ENCODE measurements around the gene DHODH.

DNA sequence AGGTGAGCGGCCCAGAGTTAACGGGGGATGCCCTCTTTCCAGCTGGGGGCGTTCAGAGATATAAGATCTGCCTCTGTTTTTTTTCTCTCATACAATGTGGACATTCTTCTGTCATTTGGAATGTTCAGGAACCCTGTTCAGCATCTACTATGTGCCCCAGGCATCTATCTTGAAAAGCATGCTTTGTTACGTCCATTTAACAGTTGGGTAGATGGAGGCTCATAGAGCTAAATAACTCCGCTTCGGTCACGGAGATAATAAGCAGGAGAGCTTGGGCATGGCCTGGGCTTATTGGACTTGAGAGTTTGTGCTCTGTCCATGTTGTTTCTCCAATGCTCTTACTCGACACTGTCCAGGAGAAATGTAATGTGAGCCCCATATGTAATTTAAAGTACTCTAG is 6.1 kb downstream of the DHODH start:
- TF ChIP-seq FOXM1 (CRISPR knock-in tag; IDR thresholded peaks at IDR 0.05) (no peak), PHF20 (CRISPR knock-in tag; IDR thresholded peaks at IDR 0.05) (no peak), RFX3 (CRISPR knock-in tag; IDR thresholded peaks at IDR 0.05) (no peak), SMC3 (IDR thresholded peaks at IDR 0.05; ENCODE audit: low read length) (no peak), ZNF143 (CRISPR knock-in tag; IDR thresholded peaks at IDR 0.05) (no peak)
- TF ChIP-seq, protein P1, sequence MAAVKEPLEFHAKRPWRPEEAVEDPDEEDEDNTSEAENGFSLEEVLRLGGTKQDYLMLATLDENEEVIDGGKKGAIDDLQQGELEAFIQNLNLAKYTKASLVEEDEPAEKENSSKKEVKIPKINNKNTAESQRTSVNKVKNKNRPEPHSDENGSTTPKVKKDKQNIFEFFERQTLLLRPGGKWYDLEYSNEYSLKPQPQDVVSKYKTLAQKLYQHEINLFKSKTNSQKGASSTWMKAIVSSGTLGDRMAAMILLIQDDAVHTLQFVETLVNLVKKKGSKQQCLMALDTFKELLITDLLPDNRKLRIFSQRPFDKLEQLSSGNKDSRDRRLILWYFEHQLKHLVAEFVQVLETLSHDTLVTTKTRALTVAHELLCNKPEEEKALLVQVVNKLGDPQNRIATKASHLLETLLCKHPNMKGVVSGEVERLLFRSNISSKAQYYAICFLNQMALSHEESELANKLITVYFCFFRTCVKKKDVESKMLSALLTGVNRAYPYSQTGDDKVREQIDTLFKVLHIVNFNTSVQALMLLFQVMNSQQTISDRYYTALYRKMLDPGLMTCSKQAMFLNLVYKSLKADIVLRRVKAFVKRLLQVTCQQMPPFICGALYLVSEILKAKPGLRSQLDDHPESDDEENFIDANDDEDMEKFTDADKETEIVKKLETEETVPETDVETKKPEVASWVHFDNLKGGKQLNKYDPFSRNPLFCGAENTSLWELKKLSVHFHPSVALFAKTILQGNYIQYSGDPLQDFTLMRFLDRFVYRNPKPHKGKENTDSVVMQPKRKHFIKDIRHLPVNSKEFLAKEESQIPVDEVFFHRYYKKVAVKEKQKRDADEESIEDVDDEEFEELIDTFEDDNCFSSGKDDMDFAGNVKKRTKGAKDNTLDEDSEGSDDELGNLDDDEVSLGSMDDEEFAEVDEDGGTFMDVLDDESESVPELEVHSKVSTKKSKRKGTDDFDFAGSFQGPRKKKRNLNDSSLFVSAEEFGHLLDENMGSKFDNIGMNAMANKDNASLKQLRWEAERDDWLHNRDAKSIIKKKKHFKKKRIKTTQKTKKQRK (IDR thresholded peaks at IDR 0.05; ENCODE audit: low read length) = no peak
- TF ChIP-seq, protein P2, sequence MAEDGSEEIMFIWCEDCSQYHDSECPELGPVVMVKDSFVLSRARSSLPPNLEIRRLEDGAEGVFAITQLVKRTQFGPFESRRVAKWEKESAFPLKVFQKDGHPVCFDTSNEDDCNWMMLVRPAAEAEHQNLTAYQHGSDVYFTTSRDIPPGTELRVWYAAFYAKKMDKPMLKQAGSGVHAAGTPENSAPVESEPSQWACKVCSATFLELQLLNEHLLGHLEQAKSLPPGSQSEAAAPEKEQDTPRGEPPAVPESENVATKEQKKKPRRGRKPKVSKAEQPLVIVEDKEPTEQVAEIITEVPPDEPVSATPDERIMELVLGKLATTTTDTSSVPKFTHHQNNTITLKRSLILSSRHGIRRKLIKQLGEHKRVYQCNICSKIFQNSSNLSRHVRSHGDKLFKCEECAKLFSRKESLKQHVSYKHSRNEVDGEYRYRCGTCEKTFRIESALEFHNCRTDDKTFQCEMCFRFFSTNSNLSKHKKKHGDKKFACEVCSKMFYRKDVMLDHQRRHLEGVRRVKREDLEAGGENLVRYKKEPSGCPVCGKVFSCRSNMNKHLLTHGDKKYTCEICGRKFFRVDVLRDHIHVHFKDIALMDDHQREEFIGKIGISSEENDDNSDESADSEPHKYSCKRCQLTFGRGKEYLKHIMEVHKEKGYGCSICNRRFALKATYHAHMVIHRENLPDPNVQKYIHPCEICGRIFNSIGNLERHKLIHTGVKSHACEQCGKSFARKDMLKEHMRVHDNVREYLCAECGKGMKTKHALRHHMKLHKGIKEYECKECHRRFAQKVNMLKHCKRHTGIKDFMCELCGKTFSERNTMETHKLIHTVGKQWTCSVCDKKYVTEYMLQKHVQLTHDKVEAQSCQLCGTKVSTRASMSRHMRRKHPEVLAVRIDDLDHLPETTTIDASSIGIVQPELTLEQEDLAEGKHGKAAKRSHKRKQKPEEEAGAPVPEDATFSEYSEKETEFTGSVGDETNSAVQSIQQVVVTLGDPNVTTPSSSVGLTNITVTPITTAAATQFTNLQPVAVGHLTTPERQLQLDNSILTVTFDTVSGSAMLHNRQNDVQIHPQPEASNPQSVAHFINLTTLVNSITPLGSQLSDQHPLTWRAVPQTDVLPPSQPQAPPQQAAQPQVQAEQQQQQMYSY (CRISPR knock-in tag; IDR thresholded peaks at IDR 0.05) = no peak
